T-helper 1 cell treated with Interleukin-12 subunit alpha and Interleukin-12 subunit beta and Interleukin-4 antibody, amounts not matched to agents 30 μg/mL and 1 μg/mL, for 36 hours (primary cell): Measurements from ENCODE around the gene S100B.
A peak's percentile ranks its signal among the peaks of the same experiment; 100 is the strongest.

ENCODE experiments used
- H3K27ac Mint-ChIP-seq: one replicate; pipeline ENCODE4 v1.8.0; 2021; ENCODE audit warnings: mild to moderate bottlenecking, mixed read lengths
- H3K27me3 Mint-ChIP-seq: one replicate; pipeline ENCODE4 v1.8.0; 2021; ENCODE audit warnings: low read depth, mixed read lengths
- H3K36me3 Mint-ChIP-seq: one replicate; pipeline ENCODE4 v1.8.0; 2021; ENCODE audit warnings: low read depth, mixed read lengths
- H3K4me1 Mint-ChIP-seq: one replicate; pipeline ENCODE4 v1.8.0; 2021; ENCODE audit warnings: low read depth, mixed read lengths
- H3K4me3 Mint-ChIP-seq: one replicate; pipeline ENCODE4 v1.8.0; 2021; ENCODE audit warnings: mild to moderate bottlenecking, moderate library complexity, mixed read lengths
- H3K9me3 Mint-ChIP-seq: one replicate; pipeline ENCODE4 v1.8.0; 2021; ENCODE audit warnings: mixed read lengths

The S100B gene

DNA sequence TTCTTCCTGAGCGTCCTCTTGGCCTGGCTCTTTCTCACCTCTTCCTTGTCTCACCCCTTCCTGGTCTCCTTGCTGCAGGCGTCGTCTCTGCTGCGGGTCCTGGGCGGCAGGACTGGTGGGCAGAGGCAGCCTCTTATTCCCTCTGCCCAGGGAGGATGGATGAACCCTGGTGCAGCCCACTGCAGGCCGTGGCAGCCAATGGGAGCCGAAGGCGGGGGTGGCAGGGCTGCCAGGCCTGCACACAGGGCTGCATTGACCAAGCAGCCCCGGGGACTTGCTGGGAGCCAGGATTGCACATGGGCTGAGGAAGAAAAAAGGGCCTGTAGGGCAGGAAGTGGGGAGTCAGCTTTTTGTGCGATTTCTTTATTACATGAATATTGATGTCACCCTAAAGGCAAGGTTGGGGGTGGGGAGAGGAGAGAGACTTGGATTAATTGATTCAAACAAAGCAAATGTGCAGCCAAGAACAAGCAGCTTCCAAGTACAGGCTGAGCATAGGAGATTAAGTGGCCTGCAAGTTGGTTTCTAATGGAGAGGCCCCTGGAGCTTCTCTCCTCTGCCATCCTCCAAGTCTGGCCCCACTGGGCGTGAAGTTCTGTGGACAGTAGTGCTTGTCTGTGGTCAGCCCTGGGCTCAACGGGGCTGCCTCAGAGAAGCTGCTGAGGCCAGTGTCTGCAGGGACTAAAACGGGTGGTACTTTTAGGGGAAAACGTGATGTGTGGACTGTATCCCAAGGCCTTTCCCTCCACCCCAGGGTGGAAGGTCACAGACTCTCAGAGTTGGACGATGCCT, at the start of gene S100B:
Gene S100B, minus strand, starts transcription at position 108 of the 792 bp plus-strand sequence. CDS start 2,667 bp downstream, outside the sequence.
- Mint-ChIP-seq H3K4me3 (no peak within 1 kb of the TSS), H3K27ac (peak within 1 kb of the TSS; percentile 67)

DNA sequence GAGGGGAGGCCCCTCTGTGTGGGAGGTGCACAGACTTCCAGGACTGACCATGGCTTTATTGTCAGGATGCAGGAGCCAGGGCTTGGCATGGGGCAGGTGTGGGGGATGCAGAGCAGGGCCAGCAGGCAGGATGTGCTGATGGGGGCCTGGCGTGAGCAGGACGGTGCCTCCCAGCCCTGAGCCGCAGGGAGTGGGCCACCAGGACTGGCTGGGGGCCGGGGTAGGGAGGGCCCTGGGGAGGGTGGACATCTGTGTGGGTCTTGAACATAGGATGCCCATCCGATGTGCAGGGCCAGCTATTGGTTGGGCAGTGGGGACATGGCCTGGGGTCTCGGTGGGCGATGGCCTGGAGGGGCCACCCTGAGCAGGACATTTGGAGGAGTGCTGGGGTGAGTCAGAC, 46.2 kb upstream of the S100B start:
- Mint-ChIP-seq H3K27ac (no peak overlapping the region), H3K9me3 (peaks cover 27% of the 10 kb centered on the region), H3K4me1 (peaks cover 6% of the 10 kb centered on the region), H3K27me3 (no peaks in the 10 kb centered on the region), H3K36me3 (peaks cover 89% of the 10 kb centered on the region), H3K4me3 (no peak overlapping the region)

More for the DNA sequence above, at the start of gene S100B:
- H3K4me1 Mint-ChIP-seq = peaks cover 25% of the 10 kb centered on the region
- H3K27me3 Mint-ChIP-seq = no peaks in the 10 kb centered on the region
- no peaks in the 10 kb centered on the region for H3K9me3 Mint-ChIP-seq
- no peaks in the 10 kb centered on the region for H3K36me3 Mint-ChIP-seq

DNA sequence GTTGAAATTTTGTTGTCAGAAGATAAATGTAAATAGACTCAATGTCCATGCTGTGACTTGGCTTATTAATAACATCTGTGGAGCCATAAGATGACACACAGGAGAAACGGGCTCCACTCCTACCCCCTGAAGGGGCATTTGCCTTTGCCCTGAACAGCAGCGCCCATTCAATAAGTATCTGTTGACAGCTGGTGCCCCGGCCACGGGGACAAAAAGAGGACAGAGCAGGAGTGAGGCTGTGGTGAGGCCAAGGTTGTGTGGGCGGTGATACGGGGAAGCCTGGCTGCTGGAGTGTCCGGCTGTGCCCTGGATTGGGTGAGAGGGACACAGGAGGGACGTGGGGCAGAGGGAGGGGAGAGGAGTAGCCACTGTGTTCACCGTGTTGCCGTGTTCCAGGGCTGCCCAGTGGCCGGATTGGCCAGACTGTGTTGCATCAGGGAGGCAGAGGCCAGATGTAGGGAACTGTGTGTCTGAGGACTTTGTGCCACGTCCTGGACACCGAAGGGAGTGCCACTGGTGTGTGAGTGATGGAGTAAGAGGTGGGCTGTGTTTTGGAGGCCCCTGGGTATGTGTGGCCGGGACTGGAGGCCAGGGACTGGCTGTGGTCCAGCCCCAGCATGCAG, 45.7 kb upstream of the S100B start:
- no peaks in the 10 kb centered on the region for H3K27me3 Mint-ChIP-seq
- H3K4me3 Mint-ChIP-seq = no peak overlapping the region
- peaks cover 23% of the 10 kb centered on the region for H3K9me3 Mint-ChIP-seq
- peaks cover 6% of the 10 kb centered on the region for H3K4me1 Mint-ChIP-seq
- peaks cover 89% of the 10 kb centered on the region for H3K36me3 Mint-ChIP-seq
- H3K27ac Mint-ChIP-seq = no peak overlapping the region

DNA sequence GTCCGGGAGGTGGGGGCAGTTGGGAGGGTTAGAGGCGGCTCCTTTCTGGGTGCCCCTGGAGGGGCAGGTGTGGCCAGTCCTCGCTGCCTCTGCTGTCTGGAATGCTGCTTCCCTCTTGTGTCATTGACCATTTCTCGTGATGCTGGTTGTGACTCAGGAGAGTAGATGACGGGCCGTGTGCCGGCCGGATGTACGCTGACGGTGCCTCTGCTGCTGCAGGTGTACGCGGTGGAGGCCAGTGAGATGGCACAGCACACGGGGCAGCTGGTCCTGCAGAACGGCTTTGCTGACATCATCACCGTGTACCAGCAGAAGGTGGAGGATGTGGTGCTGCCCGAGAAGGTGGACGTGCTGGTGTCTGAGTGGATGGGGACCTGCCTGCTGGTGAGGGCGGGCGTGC, 44.5 kb upstream of the S100B start:
- Mint-ChIP-seq H3K36me3 (peaks cover 83% of the 10 kb centered on the region), H3K4me1 (peaks cover 6% of the 10 kb centered on the region)

DNA sequence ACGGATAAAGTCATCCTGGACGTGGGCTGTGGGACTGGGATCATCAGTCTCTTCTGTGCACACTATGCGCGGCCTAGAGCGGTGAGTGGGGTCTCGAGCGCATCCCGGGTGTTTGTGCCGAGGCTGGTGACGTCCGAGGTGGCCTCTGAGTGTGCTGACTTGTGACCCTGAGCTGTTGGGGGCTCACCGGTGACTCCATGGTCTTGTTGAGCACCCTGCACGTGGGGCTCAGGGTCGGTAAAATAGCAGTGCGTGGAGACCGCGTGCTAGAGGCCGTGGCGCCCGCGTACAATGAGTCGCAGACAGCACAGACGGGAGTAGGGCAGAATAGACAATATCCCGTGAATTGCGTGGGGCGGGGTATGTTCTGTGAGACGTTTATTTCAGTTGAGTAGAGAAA, 43.7 kb upstream of the S100B start:
- peaks cover 81% of the 10 kb centered on the region for H3K36me3 Mint-ChIP-seq
- peaks cover 6% of the 10 kb centered on the region for H3K4me1 Mint-ChIP-seq

More for the DNA sequence above, 44.5 kb upstream of the S100B start:
- H3K9me3 Mint-ChIP-seq = peaks cover 11% of the 10 kb centered on the region
- H3K27ac Mint-ChIP-seq = no peak overlapping the region
- H3K27me3 Mint-ChIP-seq = no peaks in the 10 kb centered on the region
- no peak overlapping the region for H3K4me3 Mint-ChIP-seq

DNA sequence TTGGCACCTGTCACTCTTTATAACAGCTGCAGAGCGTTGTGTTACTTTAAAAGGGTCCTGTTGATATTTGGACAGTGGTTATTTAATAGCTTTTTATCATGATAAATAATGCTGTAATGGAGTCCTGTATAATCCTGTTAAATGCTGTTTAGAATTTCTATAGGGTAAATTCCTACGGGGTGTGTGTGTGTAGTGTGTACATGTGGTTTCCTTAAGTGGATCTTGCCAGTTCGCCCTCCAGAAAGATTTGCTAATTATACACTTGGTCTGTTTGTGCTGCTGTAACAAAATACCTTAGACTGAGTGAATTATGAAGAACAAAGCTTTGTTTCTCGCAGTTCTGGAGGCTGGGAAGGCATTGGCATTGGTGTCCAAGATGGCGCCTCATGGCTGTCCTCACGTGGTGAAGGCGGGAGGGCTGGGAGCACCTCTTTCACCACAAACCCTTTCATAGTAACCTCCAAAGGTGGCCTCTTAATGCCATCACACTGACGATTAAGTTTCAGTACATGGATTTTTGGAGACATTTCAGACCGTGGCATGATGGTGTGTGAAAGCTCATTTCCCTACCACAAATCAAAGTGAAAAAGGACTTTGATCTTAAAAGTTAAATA, 41.8 kb upstream of the S100B start:
- Mint-ChIP-seq H3K4me3 (no peak overlapping the region), H3K4me1 (peaks cover 4% of the 10 kb centered on the region), H3K27ac (no peak overlapping the region), H3K27me3 (no peaks in the 10 kb centered on the region), H3K36me3 (peaks cover 70% of the 10 kb centered on the region), H3K9me3 (no peaks in the 10 kb centered on the region)

More for the DNA sequence above, 43.7 kb upstream of the S100B start:
- no peaks in the 10 kb centered on the region for H3K27me3 Mint-ChIP-seq
- peaks cover 3% of the 10 kb centered on the region for H3K9me3 Mint-ChIP-seq
- no peak overlapping the region for H3K27ac Mint-ChIP-seq
- H3K4me3 Mint-ChIP-seq = no peak overlapping the region

DNA sequence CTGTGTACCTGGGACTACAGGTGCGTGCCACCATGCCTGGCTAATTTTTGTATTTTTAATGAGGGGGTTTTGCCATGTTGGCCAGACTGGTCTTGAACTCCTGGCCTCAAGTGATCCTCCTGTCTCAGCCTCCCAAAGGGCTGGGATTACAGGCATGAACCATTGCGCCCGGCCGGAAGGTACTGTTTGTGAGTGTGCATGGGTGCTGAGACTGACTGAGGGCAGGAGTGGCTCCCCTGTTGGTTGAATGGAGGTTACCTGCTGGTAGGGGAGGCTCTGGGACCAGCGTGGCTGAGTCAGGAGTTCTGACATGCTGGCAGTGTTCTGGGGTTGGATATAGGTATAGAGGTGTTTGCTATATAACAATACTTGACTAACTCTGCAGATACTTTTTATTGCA, 41.0 kb upstream of the S100B start:
- Mint-ChIP-seq H3K27ac (no peak overlapping the region), H3K9me3 (no peaks in the 10 kb centered on the region), H3K4me3 (no peak overlapping the region), H3K27me3 (no peaks in the 10 kb centered on the region), H3K36me3 (peaks cover 70% of the 10 kb centered on the region), H3K4me1 (peaks cover 8% of the 10 kb centered on the region)

DNA sequence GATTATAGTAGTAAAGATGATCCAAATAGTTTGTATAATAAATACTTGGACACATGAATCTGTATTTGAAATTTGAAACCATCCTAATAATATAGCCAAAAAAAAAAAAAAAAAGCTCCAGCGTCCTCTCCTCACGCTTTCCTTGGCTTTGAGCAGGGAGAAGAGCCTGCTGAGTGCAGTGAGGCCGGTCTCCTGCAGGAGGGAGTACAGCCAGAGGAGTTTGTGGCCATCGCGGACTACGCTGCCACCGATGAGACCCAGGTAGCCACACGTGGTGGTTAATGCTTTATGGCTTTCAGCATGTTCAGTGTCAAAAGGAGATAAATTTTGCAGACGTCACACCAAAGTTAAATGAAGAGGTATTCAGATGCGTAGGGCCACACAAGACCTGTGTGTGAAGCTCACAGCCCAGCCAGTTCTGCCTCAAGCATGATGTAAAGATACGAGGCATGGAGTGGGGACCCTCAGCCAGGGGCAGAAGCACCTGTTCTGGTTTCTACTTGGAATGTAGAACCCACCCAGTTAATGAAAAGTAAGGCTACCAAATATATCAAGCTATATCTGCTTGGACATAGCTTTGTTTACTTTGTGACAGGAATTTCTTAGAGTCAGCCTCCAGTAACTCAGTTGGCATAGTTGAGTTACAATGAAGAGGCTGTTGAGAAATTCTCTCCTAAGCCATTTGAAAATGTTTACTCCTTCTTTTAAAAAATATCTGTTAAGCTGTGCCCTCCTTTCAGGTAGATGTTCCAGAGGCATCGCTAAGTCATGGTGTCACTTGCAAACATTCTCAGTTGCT, 38.7 kb upstream of the S100B start:
- Mint-ChIP-seq H3K4me3 (no peak overlapping the region), H3K36me3 (peaks cover 59% of the 10 kb centered on the region), H3K4me1 (peaks cover 23% of the 10 kb centered on the region), H3K27me3 (no peaks in the 10 kb centered on the region), H3K9me3 (no peaks in the 10 kb centered on the region), H3K27ac (no peak overlapping the region)

DNA sequence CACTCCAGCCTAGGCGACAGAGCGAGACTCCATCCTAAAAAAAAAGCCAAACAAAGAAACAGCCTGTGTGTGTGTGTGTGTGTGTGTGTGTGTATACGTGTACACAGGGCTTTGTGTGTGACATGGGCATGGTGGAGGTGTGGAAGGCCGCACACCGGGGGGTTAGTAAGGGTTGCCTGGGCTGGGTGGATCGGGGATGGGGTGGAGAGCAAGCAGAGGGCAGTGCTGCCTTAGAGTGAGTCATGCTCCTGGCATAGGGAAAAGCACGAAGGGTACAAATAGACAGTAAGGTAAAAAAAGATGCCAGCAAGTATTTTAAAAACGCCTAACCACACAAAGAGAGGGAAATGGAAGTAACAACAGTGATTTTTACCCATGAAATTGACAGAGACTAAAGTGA, 36.8 kb upstream of the S100B start:
- Mint-ChIP-seq H3K4me3 (no peak overlapping the region), H3K36me3 (peaks cover 56% of the 10 kb centered on the region)

DNA sequence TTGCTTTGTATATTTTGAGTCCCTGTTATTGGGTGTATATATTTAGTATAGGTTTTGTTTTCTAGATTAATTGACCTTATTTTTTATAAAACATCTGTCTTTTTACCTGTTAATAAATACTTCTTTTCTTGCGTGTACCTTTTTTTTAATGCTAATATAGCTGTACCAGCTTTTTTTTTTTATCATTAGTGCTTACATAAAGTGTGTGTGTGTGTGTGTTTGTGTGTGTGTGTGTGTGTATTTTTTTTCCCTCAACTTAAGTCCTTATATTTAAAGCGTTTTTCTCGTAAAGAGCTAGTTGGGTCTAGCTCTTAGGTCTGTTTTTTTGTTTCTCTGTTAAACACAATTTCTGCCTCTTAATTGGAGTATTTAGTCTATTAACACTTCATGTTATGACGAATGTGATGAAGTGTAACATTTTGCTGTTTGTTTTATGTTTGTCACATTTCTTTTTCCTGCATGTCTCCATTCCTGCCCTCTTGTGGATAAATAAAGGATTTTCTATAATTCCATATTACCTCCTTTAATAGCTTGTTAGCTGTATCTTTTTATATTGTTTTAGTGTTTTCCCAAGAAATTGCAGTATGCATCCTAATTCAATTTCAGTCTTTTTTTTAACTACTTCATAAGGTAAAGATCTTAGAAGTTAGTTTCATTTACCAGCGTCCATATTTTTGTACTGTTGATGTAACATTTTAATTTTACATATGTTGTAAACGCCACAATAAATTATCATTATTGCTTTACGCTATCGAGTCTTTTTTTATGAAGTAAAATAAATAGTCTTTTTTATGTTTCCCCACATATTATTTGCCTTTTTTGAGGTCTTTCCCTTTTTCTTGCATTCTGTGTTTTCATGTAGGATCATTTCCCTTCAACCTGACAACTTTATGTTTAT, 34.9 kb upstream of the S100B start:
- peak overlapping the region; percentile 71 for H3K4me3 Mint-ChIP-seq
- peak overlapping the region; percentile 57 for H3K27ac Mint-ChIP-seq
- H3K27me3 Mint-ChIP-seq = no peaks in the 10 kb centered on the region
- H3K9me3 Mint-ChIP-seq = no peaks in the 10 kb centered on the region
- H3K36me3 Mint-ChIP-seq = peaks cover 47% of the 10 kb centered on the region
- H3K4me1 Mint-ChIP-seq = peaks cover 44% of the 10 kb centered on the region

More for the DNA sequence above, 36.8 kb upstream of the S100B start:
- no peaks in the 10 kb centered on the region for H3K27me3 Mint-ChIP-seq
- H3K9me3 Mint-ChIP-seq = no peaks in the 10 kb centered on the region
- no peak overlapping the region for H3K27ac Mint-ChIP-seq
- peaks cover 36% of the 10 kb centered on the region for H3K4me1 Mint-ChIP-seq

DNA sequence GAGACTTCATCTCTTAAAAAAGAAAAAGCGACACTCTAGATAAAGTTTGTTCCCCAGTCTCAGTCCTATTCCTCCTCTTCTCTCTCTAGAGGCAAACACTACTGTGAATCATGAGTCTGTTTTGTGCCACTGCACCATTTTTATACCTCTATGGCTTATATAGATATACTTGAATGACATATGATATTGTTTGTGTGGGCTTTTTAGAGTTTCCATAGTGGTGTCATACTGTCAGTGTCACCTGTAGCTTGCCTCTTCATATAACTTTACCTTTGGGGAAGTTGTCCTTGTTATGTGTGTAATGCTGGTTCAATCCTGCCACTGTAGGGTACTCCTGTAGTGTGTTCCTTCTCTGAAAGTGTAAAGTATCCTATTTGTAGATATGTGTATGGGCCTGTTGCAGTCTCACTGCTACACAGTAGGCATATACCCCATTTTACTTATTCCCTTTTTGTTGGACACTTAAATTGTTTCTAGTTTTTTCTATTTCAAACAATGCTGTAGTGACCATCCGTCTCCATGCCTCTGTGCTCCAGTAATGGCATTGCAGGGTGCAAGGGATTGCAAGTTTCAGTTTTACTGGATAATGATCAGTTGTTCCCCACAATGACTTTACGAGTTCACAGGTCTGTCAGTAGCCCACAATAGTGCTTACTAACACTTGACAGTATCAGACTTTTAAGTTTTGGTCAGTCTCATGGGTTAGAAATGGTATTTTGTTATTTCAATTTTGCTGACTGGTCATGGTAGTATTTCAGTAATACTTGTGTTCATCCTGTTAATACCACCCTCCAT, 33.3 kb upstream of the S100B start:
- H3K4me3 Mint-ChIP-seq = peak overlapping the region; percentile 79
- H3K4me1 Mint-ChIP-seq = peaks cover 57% of the 10 kb centered on the region
- peaks cover 36% of the 10 kb centered on the region for H3K36me3 Mint-ChIP-seq
- no peaks in the 10 kb centered on the region for H3K27me3 Mint-ChIP-seq
- H3K27ac Mint-ChIP-seq = peak overlapping the region; percentile 82
- H3K9me3 Mint-ChIP-seq = no peaks in the 10 kb centered on the region

DNA sequence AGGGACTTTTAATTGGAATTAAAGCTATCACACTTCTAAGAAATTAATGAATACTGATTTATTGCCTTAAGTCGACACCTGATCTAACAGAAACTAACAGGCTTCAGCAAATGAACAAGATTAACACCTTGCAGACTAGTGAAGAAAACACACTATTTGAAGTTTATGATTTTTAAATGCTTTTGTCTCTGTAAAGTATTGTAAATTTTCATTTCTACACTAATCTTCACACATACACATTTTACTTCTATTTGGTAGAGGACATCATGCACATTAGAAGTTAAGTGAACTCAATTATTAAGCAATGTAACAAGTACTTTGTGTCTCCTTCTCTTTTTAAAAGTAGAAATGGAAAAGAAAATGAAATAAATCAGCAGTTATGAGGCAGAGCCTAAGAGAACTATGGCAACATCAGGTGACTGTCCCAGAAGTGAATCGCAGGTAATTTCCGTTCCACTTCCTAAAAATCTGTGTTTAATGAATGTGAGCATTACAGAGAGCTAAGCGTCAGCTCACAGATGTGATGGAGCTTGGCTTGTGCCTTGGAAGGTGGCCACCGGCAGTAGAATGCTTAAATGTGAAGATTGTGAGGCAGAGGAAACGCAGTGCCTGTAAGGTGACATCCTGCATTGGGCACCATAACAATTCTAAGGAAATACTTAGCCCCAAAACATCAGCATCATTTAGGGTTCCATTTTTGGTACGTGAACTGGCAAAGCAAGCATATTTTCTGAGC, 31.8 kb upstream of the S100B start:
- Mint-ChIP-seq H3K36me3 (peaks cover 33% of the 10 kb centered on the region), H3K4me3 (peak overlapping the region; percentile 95), H3K9me3 (no peaks in the 10 kb centered on the region), H3K27me3 (no peaks in the 10 kb centered on the region), H3K4me1 (peaks cover 61% of the 10 kb centered on the region), H3K27ac (peak overlapping the region; percentile 92)
